ENCODE data around the gene ZDHHC6.

Gene ZDHHC6

DNA sequence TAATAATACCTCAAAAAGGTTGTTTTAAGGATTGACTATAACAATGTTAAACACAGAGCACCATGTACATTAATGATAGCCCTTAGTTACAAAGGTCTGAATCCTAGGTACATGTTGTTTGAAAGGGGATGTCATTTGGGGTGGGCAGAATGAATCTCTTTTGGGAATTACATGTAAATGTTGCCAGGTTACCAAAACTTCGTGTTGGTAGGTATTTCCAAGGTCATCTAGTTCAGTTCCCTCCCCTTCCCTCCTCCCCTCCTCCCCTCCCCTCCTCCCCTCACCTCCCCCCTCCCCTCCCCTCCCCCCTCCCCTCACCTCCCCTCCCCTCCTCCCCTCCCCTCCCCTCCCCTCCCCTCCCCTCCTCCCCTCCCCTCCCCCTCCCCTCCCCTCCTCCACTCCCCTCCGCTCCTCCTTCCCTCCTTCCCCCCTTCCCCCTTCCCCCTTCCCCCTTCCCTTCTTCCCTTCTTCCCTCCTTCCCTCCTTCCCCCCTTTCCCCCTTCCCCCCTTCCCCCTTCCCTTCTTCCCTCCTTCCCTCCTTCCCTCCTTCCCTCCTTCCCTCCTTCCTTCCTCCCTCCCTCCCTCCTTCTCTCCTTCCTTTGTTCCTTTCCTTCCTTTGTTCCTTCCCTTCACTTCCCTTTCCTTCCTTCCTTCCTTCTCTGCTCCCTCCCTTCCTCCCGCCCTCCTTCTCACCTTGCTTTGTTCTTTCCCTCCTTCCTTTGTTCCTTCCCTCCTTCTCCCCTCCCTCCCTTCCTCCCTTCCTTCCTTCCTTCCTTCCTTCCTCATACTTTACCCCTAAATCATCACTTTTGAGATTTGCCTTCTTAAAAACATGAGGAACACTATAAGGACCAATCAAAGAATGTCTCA is 8.4 kb upstream of the ZDHHC6 start:
- Histone ChIP-seq H2AFZ (ENCODE audit: low read length) (no peak overlapping the region), H3F3A (ENCODE audit: low read depth) (no peaks in the 10 kb centered on the region), H3K9ac (ENCODE audit: low read depth, low read length, poor library complexity, severe bottlenecking) (no peak overlapping the region), H3K9me2 (replicated peaks; ENCODE audit: low read depth, low read length) (no peaks in the 10 kb centered on the region), H3K27me3 (ENCODE audit: insufficient read depth, low read length, poor library complexity, severe bottlenecking) (no peaks in the 10 kb centered on the region), H3K79me2 (ENCODE audit: insufficient read depth, low read length) (peaks cover 31% of the 10 kb centered on the region), H4K20me1 (ENCODE audit: insufficient read depth, low read length, poor library complexity, severe bottlenecking) (peaks cover 3% of the 10 kb centered on the region), H3K36me3 (ENCODE audit: insufficient read depth, low read length) (no peaks in the 10 kb centered on the region), H3K9me3 (ENCODE audit: insufficient read depth, low read depth, low read length) (no peaks in the 10 kb centered on the region), H3K4me1 (ENCODE audit: insufficient read depth, low read length, poor library complexity, severe bottlenecking) (peaks cover 10% of the 10 kb centered on the region), H3K4me3 (ENCODE audit: low read length, poor library complexity, severe bottlenecking) (no peak overlapping the region), H3K4me2 (ENCODE audit: low read depth, low read length, poor library complexity, severe bottlenecking) (no peak overlapping the region)
- no peak for TF ChIP-seq EZH2phosphoT487 (IDR thresholded peaks at IDR 0.05; ENCODE audit: borderline replicate concordance)
- TF ChIP-seq, protein P1, sequence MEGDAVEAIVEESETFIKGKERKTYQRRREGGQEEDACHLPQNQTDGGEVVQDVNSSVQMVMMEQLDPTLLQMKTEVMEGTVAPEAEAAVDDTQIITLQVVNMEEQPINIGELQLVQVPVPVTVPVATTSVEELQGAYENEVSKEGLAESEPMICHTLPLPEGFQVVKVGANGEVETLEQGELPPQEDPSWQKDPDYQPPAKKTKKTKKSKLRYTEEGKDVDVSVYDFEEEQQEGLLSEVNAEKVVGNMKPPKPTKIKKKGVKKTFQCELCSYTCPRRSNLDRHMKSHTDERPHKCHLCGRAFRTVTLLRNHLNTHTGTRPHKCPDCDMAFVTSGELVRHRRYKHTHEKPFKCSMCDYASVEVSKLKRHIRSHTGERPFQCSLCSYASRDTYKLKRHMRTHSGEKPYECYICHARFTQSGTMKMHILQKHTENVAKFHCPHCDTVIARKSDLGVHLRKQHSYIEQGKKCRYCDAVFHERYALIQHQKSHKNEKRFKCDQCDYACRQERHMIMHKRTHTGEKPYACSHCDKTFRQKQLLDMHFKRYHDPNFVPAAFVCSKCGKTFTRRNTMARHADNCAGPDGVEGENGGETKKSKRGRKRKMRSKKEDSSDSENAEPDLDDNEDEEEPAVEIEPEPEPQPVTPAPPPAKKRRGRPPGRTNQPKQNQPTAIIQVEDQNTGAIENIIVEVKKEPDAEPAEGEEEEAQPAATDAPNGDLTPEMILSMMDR (conservative IDR thresholded peaks at IDR 0.05; ENCODE audit: low read length) = no peak

DNA sequence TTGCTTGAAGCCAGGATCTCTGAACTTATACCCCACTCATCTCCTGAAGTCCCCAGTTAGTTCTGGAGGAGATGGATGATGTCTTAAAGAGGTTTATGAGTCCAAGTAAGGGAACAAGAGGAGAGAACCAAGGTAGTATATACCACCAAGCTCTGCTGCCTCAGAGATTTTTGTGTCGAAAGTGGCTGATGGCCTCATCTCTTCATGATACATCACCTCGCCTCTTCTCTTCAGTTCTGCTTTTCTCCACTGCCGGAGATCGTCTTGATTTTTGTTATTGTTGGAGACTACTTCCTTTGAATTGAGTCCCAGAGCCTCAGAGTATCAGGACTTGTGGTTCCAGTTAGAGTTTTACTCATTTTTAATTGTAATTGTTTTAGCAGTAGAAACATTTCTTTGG is 2.2 kb upstream of the ZDHHC6 start:
- H3K4me2 ChIP-seq (ENCODE audit: low read depth, low read length, poor library complexity, severe bottlenecking) = peak overlapping the region; percentile 93
- H2AFZ ChIP-seq (ENCODE audit: low read length) = no peak overlapping the region
- no peaks in the 10 kb centered on the region for H3F3A ChIP-seq (ENCODE audit: low read depth)

DNA sequence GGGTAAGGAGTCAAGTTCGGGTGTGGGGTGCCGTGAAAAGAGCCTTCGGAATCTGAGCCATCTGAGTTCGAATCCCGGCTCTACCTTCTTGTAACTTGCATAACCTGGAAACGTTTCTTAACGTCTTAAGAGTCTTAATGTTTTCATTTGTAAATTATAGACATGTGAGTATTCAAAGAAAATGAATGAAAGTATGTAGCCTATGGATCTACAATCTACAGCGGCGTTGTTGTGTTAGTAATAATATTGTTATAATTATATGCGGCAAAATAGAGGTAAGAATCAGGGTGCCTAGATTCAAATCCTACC is 860 bp upstream of the ZDHHC6 start:
- Histone ChIP-seq H3K9ac (ENCODE audit: low read depth, low read length, poor library complexity, severe bottlenecking) (peak overlapping the region; percentile 92), H3K9me2 (replicated peaks; ENCODE audit: low read depth, low read length) (no peaks in the 10 kb centered on the region), H3K36me3 (ENCODE audit: insufficient read depth, low read length) (no peaks in the 10 kb centered on the region), H3K9me3 (ENCODE audit: insufficient read depth, low read depth, low read length) (no peaks in the 10 kb centered on the region), H3K4me2 (ENCODE audit: low read depth, low read length, poor library complexity, severe bottlenecking) (peak overlapping the region; percentile 93), H3K4me3 (ENCODE audit: low read length, poor library complexity, severe bottlenecking) (peak overlapping the region; percentile 93), H3K27me3 (ENCODE audit: insufficient read depth, low read length, poor library complexity, severe bottlenecking) (no peaks in the 10 kb centered on the region), H3F3A (ENCODE audit: low read depth) (no peaks in the 10 kb centered on the region), H2AFZ (ENCODE audit: low read length) (peak overlapping the region; percentile 96), H3K79me2 (ENCODE audit: insufficient read depth, low read length) (peaks cover 79% of the 10 kb centered on the region), H3K4me1 (ENCODE audit: insufficient read depth, low read length, poor library complexity, severe bottlenecking) (peaks cover 52% of the 10 kb centered on the region), H4K20me1 (ENCODE audit: insufficient read depth, low read length, poor library complexity, severe bottlenecking) (peaks cover 13% of the 10 kb centered on the region)
- TF ChIP-seq EZH2phosphoT487 (IDR thresholded peaks at IDR 0.05; ENCODE audit: borderline replicate concordance) = no peak
- TF ChIP-seq, protein P1 (conservative IDR thresholded peaks at IDR 0.05; ENCODE audit: low read length) = no peak

More for the DNA sequence above, 2.2 kb upstream of the ZDHHC6 start:
- Histone ChIP-seq H3K36me3 (ENCODE audit: insufficient read depth, low read length) (no peaks in the 10 kb centered on the region), H3K79me2 (ENCODE audit: insufficient read depth, low read length) (peaks cover 88% of the 10 kb centered on the region), H3K9ac (ENCODE audit: low read depth, low read length, poor library complexity, severe bottlenecking) (peak overlapping the region; percentile 92), H3K27me3 (ENCODE audit: insufficient read depth, low read length, poor library complexity, severe bottlenecking) (no peaks in the 10 kb centered on the region), H3K9me3 (ENCODE audit: insufficient read depth, low read depth, low read length) (no peaks in the 10 kb centered on the region), H3K4me3 (ENCODE audit: low read length, poor library complexity, severe bottlenecking) (peak overlapping the region; percentile 93), H3K9me2 (replicated peaks; ENCODE audit: low read depth, low read length) (no peaks in the 10 kb centered on the region), H3K4me1 (ENCODE audit: insufficient read depth, low read length, poor library complexity, severe bottlenecking) (peaks cover 45% of the 10 kb centered on the region), H4K20me1 (ENCODE audit: insufficient read depth, low read length, poor library complexity, severe bottlenecking) (peaks cover 11% of the 10 kb centered on the region)
- TF ChIP-seq, protein P1 (conservative IDR thresholded peaks at IDR 0.05; ENCODE audit: low read length) = no peak
- no peak for TF ChIP-seq EZH2phosphoT487 (IDR thresholded peaks at IDR 0.05; ENCODE audit: borderline replicate concordance)
